WTC11 (cell line): Measurements from ENCODE around the gene MYO5B.
"Not testable (repeated sequence)": the region's sequence is repeated elsewhere in the genome, so short reads cannot be mapped to it uniquely, and the experiment has no call there.

Experiments used
- ATF3 ChIP-seq: sonication (generic); formaldehyde crosslinking; conservative IDR thresholded peaks from 2 replicates; pipeline ENCODE4 v1.8.1; 2022; ENCODE audit warnings: mild to moderate bottlenecking, missing genetic modification reagents
- E2F4 ChIP-seq: sonication (generic); formaldehyde crosslinking; IDR thresholded peaks from 2 replicates; pipeline ENCODE4 v1.8.1; 2022; ENCODE audit warnings: low read depth, mild to moderate bottlenecking, moderate library complexity, missing genetic modification reagents, borderline replicate concordance
- MAX ChIP-seq: sonication (generic); formaldehyde crosslinking; IDR thresholded peaks from 2 replicates; pipeline ENCODE4 v1.8.0; 2022; ENCODE audit warnings: mild to moderate bottlenecking, missing genetic modification reagents
- MYBL2 ChIP-seq: sonication (generic); formaldehyde crosslinking; IDR thresholded peaks from 2 replicates; pipeline ENCODE4 v1.8.1; 2023; ENCODE audit warnings: mild to moderate bottlenecking, moderate library complexity, missing genetic modification reagents
- NR2C2 ChIP-seq: sonication (generic); formaldehyde crosslinking; IDR thresholded peaks from 2 replicates; pipeline ENCODE4 v1.8.0; 2022; ENCODE audit warnings: mild to moderate bottlenecking, missing genetic modification reagents
- SOX15 ChIP-seq: fragments of 250-450 bp; sonication (Bioruptor Pico); IDR thresholded peaks from 2 replicates; pipeline ENCODE4 v1.9.0; 2021; ENCODE audit warnings: mild to moderate bottlenecking
- SP1 ChIP-seq: sonication (generic); formaldehyde crosslinking; conservative IDR thresholded peaks from 2 replicates; pipeline ENCODE4 v1.8.1; 2022; ENCODE audit warnings: missing genetic modification reagents
- TCF7 ChIP-seq: sonication (generic); formaldehyde crosslinking; IDR thresholded peaks from 2 replicates; pipeline ENCODE4 v1.8.0; 2022; ENCODE audit warnings: mild to moderate bottlenecking, low read depth, missing genetic modification reagents, moderate library complexity
- TF ChIP-seq, protein P1 (sequence below): fragments of 200-600 bp; IDR thresholded peaks from 2 replicates; pipeline ENCODE4 v1.8.0; 2022; ENCODE audit warnings: antibody characterized with exemption

DNA sequence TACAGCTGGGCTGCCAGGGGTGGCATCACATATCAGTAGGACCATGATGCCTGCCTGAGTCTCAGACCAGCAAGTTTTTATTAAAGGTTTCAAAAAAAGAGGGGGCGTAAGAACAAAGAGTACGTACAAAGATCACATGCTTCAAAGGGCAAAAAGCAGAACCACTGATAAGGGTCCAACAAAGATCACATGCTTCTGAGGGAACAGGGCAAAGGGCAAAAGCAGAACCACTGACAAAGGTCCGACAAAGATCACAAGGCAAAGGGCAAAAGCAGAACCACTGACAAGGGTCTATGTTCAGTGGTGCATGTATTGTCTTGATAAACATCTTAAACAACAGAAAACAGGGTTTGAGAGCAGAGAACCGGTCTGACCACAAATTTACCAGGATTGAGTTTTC lies 25.3 kb upstream of the MYO5B start:
- TF ChIP-seq, protein P1, sequence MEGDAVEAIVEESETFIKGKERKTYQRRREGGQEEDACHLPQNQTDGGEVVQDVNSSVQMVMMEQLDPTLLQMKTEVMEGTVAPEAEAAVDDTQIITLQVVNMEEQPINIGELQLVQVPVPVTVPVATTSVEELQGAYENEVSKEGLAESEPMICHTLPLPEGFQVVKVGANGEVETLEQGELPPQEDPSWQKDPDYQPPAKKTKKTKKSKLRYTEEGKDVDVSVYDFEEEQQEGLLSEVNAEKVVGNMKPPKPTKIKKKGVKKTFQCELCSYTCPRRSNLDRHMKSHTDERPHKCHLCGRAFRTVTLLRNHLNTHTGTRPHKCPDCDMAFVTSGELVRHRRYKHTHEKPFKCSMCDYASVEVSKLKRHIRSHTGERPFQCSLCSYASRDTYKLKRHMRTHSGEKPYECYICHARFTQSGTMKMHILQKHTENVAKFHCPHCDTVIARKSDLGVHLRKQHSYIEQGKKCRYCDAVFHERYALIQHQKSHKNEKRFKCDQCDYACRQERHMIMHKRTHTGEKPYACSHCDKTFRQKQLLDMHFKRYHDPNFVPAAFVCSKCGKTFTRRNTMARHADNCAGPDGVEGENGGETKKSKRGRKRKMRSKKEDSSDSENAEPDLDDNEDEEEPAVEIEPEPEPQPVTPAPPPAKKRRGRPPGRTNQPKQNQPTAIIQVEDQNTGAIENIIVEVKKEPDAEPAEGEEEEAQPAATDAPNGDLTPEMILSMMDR = not testable (repeated sequence)
- TF ChIP-seq E2F4 (CRISPR knock-in tag); TCF7; SOX15 (CRISPR knock-in tag); ATF3 (CRISPR knock-in tag); SP1 (CRISPR knock-in tag); MYBL2; MAX (CRISPR knock-in tag); NR2C2 (CRISPR knock-in tag): not testable (repeated sequence)
